Stimulated activated CD8-positive, alpha-beta memory T cell treated with anti-CD3 and anti-CD28 coated beads, Interleukin-4, amount 100 ng/mL, for 48 hours (primary cell): ENCODE results near the gene LAMA3.
"Not testable (repeated sequence)": the region's sequence is repeated elsewhere in the genome, so short reads cannot be mapped to it uniquely, and the experiment has no call there.

ENCODE experiments used
- DNase-seq: peaks from one replicate; pipeline ENCODE4 v3.0.0-alpha.2; 2020

Gene LAMA3

DNA sequence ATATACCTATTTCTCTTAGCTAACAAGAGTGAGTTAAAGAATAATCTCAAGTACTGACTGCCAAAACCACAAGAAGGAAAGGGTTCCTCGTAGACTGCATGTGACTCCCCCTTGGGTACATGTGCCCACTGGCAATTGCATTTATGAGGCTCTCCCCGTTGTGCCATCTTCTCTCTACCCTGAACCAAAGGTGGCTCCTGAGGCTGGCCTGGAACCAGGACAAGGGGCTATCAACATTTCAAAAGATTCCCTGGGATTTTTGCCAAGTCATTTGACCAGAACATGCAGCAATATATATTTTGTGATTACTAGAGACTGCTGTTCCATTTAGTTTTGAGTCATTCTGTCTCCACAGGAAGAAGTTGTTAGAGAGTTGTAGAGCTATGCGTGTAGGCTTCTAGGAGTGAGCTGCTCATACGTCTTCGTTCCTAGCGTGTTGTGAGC lies 45.8 kb downstream of the LAMA3 start:
- no peak for DNase-seq

- no peak for DNase-seq
These were observed 48.3 kb downstream of the LAMA3 start for GRCh38 chr18:23737578-23737977.

DNA sequence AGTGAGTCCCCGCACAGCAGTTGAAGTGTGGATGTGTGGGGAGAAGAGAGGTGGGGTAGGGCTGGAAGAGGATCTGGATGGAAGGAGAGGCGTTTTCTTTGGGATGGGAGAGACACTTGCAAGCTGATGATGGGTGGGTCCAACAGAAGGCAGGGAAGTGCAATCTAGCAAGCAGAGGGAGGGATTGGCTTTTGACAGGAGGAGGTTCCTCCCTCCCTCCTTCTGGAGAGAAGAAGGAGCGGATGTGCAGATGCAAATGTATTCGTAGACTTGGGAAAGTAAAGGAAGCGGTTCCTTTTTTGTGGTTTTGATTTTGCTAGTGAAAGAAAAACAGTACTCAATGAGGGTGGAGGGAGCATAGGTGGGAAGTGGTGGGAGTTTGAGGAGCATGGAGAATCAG lies 48.9 kb downstream of the LAMA3 start:
- no peak for DNase-seq

DNA sequence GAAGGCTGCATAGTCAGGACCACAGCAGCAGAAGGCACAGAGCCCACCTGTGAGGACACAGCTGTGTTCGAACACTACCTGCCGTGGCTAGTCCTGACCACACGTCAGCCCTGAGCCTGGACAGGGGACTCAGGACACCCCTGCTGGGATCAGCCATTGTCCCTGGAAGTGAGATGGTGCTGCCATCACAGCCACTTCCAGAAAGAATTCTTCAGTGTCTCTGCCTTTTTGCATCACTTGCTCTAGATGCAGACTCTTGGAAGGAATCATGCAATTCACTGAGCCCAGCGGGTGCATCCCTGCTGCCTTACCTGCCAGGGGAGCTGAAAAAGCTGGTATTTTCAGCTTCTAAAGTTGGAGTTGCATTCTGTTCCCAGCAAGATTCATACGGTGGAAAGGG lies 49.3 kb downstream of the LAMA3 start:
- DNase-seq: no peak

DNA sequence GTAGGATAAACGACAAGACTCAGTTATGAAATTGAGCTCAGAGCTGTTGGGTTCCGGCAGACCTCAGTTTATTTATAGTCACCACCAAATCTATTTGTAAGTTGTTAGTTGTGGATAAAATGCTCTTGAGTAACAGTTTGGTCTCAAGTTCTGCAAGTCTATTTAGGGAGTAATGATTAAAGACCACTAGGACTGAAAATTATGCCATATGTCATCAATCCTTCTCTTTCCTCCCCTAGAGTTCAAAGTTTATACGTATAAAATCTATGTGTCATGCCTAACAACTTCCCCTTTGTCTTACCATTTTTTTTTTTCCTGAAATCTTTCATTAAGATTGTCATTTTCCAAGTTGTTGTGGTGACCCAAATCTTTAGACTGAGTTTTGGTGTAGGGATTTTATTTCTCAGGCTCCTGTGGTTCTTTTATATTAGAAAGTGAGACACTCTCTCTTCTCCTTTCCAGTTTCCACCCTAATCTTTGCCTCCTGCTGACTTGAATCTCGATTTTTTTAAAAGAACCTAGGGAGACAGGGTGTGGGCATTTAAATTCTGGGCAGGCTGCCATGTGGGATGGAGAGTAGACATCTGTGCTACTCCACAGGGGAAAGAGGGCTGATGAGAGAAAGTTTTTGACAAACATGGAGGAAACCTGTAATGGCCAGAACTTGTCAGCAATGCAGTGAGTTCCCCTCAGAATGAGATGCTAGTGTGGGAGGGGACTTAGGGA lies 51.0 kb downstream of the LAMA3 start:
- no peak for DNase-seq

DNA sequence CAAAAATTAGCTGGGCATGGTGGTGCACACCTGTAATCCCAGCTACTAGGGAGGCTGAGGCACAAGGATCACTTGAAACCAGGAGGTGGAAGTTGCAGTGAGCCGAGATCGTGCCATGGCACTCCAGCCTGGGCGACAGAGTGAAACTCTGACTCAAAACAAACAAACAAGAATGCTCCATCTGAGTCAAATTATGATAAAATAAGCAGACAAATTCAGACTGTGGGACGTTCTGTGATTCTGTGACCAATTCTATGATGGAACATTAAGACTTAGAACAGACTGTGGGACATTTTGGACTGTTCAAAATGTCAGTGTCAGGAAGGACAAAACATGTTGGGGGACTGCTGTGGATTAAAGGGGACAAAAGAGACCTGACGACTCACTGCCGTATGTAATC lies 52.7 kb downstream of the LAMA3 start:
- not testable (repeated sequence) for DNase-seq

GRCh38 chr18:23743733-23744333 lies 54.6 kb downstream of the LAMA3 start:
- no peak for DNase-seq

GRCh38 chr18:23745366-23745765 lies 56.1 kb downstream of the LAMA3 start:
- DNase-seq: no peak

DNA sequence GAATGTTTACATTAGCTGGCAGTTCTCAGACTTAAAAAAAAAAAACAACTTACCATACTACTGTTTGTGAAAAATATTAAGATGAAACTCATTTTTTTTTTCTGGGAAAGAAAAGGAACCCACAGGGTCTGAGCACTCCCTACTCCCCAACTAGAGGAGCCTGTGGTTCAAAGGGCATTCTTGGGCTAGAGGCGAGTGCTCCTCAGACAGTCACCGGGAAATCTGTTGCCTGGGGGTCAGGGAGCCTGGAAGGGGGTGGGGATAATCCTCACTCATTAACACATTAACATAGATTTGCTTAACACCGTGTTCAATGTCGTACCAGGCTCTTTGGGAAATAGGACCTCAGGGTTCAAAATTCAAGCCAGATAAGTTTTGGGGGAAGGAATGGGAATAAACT lies 57.6 kb downstream of the LAMA3 start:
- DNase-seq: no peak

DNA sequence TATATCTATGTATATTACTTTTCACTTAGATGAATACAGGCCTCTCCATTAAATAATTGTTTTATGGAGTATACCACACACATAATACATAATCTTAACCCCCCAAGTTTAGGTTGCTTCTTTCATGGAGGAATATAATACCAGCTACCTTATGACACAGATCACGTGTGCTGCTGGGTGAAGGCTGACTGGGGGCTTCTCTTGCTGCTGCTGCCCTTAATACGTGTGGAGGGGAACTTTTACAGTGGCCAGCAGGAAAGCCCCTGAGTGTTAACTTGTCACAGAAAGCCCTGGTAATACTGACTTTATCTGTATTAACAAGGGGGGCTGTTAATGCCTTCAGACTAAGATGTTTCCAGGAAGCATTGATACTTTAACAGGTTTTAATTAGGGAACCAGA lies 63.1 kb downstream of the LAMA3 start:
- DNase-seq: no peak

DNA sequence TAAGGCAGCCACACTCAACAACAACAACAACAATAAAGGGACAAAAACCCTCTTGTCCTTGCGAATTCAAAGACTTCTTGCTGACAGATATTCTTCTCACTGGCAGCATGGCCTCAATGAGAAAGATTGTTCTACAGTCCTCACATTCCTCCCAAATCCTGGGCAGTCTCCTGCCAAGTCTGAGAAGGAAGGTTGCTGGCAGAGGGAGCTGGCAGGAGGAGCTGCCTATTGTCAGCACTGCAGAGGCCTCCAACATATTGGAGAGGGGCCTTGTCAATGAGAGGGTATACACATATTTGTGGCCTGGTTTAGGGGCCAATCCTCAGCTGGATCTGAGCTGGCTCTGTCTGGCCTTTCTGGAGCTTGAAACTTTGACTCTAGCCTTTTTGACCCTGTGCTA lies 63.5 kb downstream of the LAMA3 start:
- no peak for DNase-seq

- DNase-seq: no peak
These were observed 67.6 kb downstream of the LAMA3 start for GRCh38 chr18:23756590-23757436.

DNA sequence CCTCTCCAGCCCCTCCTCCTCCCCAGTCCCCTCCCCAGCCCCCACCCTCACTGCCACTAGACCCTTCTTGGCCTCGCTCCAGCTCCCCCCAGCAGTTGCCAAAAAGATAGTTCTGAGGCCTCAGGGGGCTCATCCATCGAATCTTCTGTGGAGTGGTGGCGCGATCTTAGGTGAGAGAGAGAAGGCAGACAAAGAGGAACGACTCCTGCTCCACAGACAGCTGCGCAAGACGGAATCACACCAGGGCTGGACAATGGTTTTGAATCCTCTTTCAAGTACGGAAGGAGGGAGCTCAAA lies 68.1 kb downstream of the LAMA3 start:
- no peak for DNase-seq

DNA sequence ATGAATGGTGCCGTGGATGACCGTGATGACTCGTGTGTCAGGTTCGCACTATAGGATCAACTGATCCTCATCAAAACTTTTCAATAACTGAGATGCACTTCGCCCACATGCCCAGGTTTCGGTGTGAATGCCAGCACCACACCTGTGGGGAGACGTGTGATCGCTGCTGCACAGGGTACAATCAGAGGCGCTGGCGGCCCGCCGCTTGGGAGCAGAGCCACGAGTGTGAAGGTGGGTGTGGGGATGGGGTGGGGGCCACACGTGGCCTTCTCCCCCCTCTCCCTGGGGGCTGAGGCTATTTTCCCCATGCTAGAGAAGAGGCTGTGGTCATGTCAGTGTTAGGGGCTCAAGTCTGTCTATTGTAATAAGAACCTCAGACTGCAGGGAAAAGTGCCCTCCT lies 69.0 kb downstream of the LAMA3 start:
- DNase-seq: no peak

GRCh38 chr18:23761941-23762340 lies 72.7 kb downstream of the LAMA3 start:
- no peak for DNase-seq

GRCh38 chr18:23763343-23763742 lies 74.1 kb downstream of the LAMA3 start:
- DNase-seq: no peak

DNA sequence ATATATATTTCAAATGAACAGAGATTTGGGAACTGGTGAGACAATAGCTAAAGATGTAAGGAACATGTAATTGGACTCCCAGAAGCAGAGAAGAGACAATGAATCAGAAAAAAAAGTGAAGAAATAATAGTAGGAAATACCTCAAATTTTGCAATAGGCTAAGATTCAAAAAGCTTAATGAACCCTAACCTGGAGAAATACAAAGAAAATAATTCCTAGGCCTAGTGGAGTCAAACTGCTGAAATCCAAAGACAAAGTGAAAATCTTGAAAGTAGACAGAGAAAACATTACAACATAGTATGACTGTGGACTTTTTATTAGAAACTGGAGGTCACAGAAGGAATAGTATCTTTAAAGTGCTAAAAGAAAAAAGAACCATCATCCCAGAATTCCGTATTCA lies 76.7 kb downstream of the LAMA3 start:
- DNase-seq: no peak

- DNase-seq: no peak
These were observed 83.2 kb downstream of the LAMA3 start for GRCh38 chr18:23772327-23773024.

DNA sequence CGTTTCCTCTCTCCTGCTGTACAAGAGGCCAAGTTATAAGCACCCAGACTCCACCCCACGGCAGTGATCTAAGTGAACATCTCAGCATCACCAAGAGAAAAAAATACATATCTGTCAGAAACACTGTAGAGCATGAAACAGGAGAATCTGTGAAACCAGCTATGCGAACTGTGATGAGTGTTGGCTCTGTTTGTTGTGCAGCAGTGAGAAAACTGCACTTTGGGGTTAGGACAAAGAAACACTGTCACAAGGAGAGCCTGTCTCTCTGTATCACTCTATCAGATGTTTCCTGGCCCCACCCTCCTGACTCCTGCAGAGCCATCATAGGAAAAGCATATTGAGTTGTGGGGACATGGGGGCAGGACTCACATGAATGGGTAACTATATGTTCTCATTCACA lies 87.1 kb downstream of the LAMA3 start:
- DNase-seq: no peak

- no peak for DNase-seq
These were observed 89.6 kb downstream of the LAMA3 start for GRCh38 chr18:23778828-23779227.

- DNase-seq: no peak
These were observed 90.5 kb downstream of the LAMA3 start for GRCh38 chr18:23779696-23780303.

DNA sequence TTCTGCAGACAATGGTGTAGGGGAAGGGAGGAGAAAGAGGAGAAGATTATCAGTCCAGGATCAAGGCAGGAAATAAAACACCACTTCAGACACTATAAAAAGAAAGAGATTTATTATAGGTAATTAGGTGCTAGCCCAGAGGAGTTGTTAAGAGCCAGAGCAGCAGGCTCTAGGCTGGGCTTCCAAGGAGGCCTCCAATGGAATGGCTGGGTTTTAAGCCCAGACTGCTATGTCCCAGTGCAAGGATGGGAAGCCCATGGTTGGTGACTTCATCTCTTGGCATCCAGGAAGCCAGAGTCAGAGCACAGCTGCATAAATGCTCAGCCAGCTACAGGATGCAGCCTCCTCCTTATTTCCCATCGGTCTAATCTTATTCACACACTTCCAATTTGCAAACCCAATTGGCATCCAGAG lies 95.6 kb downstream of the LAMA3 start:
- no peak for DNase-seq

DNA sequence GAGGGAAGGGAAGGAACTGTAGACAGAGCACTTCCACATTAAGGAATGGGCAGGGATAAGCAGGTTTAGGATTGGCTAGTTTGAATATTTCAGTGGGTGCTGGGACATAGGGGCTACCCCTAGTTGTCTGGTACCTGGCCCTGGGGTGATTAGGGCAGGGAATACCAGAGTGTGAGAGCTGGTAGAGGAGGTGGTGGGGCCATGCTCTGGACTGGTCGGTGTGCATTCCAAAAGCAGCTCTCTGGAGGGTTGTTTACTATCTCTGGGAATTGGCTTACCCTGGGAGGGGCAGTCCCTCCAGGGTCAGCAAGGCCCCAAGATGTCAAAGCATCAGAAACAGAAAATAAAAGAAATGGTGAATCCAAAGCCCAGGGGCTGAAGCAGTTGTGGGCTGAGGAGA lies 103.8 kb downstream of the LAMA3 start:
- DNase-seq: no peak
